ENCODE results near the gene CEBPZOS. TPM values are rescaled to one million over a fixed set of nuclear protein-coding genes. Genes with fewer than 3 reads are reported as not detected.
A peak's percentile ranks its signal among the peaks of the same experiment; 100 is the strongest.

Gene CEBPZOS
- total RNA-seq, 2 experiments from 2014 or later: 23.4 to 24.6 TPM

DNA sequence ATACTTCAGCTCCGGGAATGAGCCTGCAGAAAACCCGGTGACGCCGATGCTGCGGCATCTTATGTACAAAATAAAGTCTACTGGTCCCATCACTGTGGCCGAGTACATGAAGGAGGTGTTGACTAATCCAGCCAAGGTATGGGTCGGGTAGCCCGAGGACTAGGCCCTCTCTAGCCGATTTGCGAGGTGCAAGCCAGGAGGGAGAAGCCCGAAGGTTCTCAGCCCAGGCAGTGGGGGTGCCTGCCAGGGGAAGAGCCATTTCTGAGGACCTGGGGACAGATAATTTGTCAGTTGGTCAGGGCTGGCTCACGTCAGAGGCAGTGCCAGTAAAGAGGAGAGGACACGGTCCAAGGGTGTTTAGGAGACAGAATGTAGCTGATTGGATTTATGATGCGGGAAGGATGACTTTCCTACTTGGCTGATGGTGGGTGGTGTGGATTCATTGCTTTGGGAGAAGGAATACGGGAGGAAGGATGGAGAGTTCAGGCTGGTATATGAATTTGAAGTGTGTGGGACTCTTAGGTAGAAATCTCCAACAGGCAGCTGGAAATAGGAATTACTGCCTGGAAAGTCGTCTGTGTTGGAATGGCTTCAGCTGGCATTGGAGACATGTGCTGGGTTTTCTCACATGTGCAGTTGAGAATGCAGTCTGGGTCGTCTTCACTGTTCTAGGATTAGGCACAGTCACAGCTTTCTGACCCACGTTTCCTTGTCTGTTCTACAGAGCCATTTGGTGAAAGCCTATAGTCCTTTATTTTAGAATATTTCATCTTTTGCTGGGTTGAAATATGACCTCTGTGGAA, 36.0 kb downstream of the CEBPZOS start:
- Mint-ChIP-seq H3K27ac (no peak overlapping the region), H3K36me3 (ENCODE audit: low read depth) (peaks cover 46% of the 10 kb centered on the region), H3K4me3 (no peak overlapping the region), H3K27me3 (no peaks in the 10 kb centered on the region), H3K9me3 (no peaks in the 10 kb centered on the region), H3K4me1 (ENCODE audit: low read depth) (peaks cover 29% of the 10 kb centered on the region)
- ATAC-seq (ENCODE audit: poor library complexity): no peak
- Histone ChIP-seq H3K36me3 (ENCODE audit: insufficient read depth, low read length) (peaks cover 22% of the 10 kb centered on the region), H3K4me3 (ENCODE audit: low read length) (peak overlapping the region; percentile 79), H3K4me1 (ENCODE audit: insufficient read depth, low read length) (peaks cover 27% of the 10 kb centered on the region), H3K9me3 (ENCODE audit: control insufficient read depth in 1 of 2, insufficient read depth in 1 of 2, low read length in 2 of 2) (no peaks in the 10 kb centered on the region), H3K27me3 (ENCODE audit: control insufficient read depth in 1 of 2, insufficient read depth in 2 of 2, low read length in 2 of 2) (no peaks in the 10 kb centered on the region), H3K27ac (ENCODE audit: low read depth in 1 of 2, low read length in 2 of 2) (peak overlapping the region; percentile 85)
- ChIA-PET CTCF (interaction anchor here (1.3 to 1.4 kb wide), 2 partner anchors 31 to 93 kb away, joined by 4 to 5 read pairs; no protein-coding TSS in a partner anchor), POLR2A (interaction anchor here (0.7 to 2.2 kb wide), 17 partner anchors 9 to 1519 kb away, joined by 3 to 26 read pairs (median 5); partner anchors contain the start of genes CEBPZOS, EIF2AK2, GPATCH11 and HEATR5B)
- DNase-seq: peak in 1 of 14 experiments; percentile 5
- intact Hi-C loops (cut with DNase I, micrococcal nuclease): loop anchor here (5.0 kb wide), 5 partner anchors 35 to 265 kb away; partner anchors contain the start of genes CEBPZOS (in 1 of the 2), GPATCH11 (in 1 of the 2), HEATR5B (in 1 of the 2) and PRKD3 (in 1 of the 2)
- TF ChIP-seq, protein P1, sequence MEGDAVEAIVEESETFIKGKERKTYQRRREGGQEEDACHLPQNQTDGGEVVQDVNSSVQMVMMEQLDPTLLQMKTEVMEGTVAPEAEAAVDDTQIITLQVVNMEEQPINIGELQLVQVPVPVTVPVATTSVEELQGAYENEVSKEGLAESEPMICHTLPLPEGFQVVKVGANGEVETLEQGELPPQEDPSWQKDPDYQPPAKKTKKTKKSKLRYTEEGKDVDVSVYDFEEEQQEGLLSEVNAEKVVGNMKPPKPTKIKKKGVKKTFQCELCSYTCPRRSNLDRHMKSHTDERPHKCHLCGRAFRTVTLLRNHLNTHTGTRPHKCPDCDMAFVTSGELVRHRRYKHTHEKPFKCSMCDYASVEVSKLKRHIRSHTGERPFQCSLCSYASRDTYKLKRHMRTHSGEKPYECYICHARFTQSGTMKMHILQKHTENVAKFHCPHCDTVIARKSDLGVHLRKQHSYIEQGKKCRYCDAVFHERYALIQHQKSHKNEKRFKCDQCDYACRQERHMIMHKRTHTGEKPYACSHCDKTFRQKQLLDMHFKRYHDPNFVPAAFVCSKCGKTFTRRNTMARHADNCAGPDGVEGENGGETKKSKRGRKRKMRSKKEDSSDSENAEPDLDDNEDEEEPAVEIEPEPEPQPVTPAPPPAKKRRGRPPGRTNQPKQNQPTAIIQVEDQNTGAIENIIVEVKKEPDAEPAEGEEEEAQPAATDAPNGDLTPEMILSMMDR (IDR thresholded peaks at IDR 0.05): no peak

DNA sequence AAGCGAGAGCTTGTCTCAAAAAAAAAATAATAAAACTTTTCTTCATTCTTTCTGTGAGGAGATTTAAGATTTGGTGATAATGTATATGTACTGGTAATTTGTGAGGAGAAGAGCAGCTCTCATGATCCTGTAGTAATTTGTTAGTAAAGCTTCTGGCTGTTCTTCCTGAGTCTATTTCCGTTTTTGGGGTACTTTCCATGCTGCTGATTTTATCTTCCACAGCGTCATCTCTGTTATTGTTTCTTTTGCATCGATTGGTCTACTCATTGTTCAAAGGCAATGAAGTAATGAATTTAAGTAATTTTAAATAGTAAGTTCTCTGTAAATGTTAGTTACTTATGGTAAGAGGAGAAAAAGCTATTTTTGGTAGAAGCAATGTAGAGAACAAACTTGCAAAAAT, 47.1 kb downstream of the CEBPZOS start:
- intact Hi-C loops (cut with DNase I, micrococcal nuclease): no loop called here

DNA sequence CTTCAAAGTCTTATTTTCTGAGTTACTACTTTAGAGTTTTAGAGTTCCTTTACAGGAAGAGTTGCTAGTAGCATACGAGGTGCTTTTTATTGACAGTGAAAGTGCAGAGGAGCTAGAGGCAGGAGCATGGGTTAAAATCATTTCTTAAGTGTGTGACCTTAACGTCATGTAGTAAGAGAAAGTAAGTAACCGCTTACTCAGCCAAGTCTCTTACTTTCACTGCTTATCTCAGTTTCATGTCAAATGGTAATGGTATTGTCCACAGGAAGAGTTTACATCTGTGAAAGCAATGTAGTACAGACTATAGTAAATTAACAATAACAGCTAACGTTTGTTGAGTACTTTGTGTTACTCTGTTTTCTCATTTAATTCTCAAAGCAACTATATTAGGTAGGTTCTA, 47.7 kb downstream of the CEBPZOS start:
- no peak overlapping the region for H3K27ac ChIP-seq (ENCODE audit: low read depth in 1 of 2, low read length in 2 of 2)
- H3K27me3 ChIP-seq (ENCODE audit: control insufficient read depth in 1 of 2, insufficient read depth in 2 of 2, low read length in 2 of 2): no peaks in the 10 kb centered on the region
- CTCF ChIA-PET: no interaction called here
- Mint-ChIP-seq H3K27me3 (no peaks in the 10 kb centered on the region), H3K4me3 (no peak overlapping the region), H3K27ac (peak overlapping the region; percentile 78), H3K9me3 (no peaks in the 10 kb centered on the region), H3K4me1 (ENCODE audit: low read depth) (peaks cover 29% of the 10 kb centered on the region), H3K36me3 (ENCODE audit: low read depth) (peaks cover 94% of the 10 kb centered on the region)
- no peaks in the 10 kb centered on the region for H3K9me3 ChIP-seq (ENCODE audit: control insufficient read depth in 1 of 2, insufficient read depth in 1 of 2, low read length in 2 of 2)
- POLR2A ChIA-PET: interaction anchor here (1.7 kb wide), 1 partner anchor 12 kb away, joined by 10 read pairs; the partner anchor contains the start of genes CEBPZ and NDUFAF7
- intact Hi-C loops (cut with DNase I, micrococcal nuclease): no loop called here
- no peak overlapping the region for H3K4me3 ChIP-seq (ENCODE audit: low read length)
- H3K4me1 ChIP-seq (ENCODE audit: insufficient read depth, low read length): peaks cover 5% of the 10 kb centered on the region
- ATAC-seq (ENCODE audit: poor library complexity) (peak; percentile 63), DNase-seq (peak in 2 of 14 experiments; percentile 8 to 32)
- TF ChIP-seq, protein P1 (IDR thresholded peaks at IDR 0.05): no peak
- H3K36me3 ChIP-seq (ENCODE audit: insufficient read depth, low read length): peaks cover 74% of the 10 kb centered on the region

More for the DNA sequence above, 47.1 kb downstream of the CEBPZOS start:
- CTCF ChIA-PET: no interaction called here
- ATAC-seq (ENCODE audit: poor library complexity): peak; percentile 72
- Histone ChIP-seq H3K27ac (ENCODE audit: low read depth in 1 of 2, low read length in 2 of 2) (no peak overlapping the region), H3K27me3 (ENCODE audit: control insufficient read depth in 1 of 2, insufficient read depth in 2 of 2, low read length in 2 of 2) (no peaks in the 10 kb centered on the region), H3K9me3 (ENCODE audit: control insufficient read depth in 1 of 2, insufficient read depth in 1 of 2, low read length in 2 of 2) (no peaks in the 10 kb centered on the region), H3K4me3 (ENCODE audit: low read length) (no peak overlapping the region), H3K36me3 (ENCODE audit: insufficient read depth, low read length) (peaks cover 71% of the 10 kb centered on the region), H3K4me1 (ENCODE audit: insufficient read depth, low read length) (peaks cover 5% of the 10 kb centered on the region)
- DNase-seq: peak in 3 of 14 experiments; percentile 49 to 69 (median 60)
- peaks cover 95% of the 10 kb centered on the region for H3K36me3 Mint-ChIP-seq (ENCODE audit: low read depth)
- H3K4me1 Mint-ChIP-seq (ENCODE audit: low read depth): peaks cover 29% of the 10 kb centered on the region
- no peaks in the 10 kb centered on the region for H3K9me3 Mint-ChIP-seq
- no peak overlapping the region for H3K4me3 Mint-ChIP-seq
- H3K27ac Mint-ChIP-seq: peak overlapping the region; percentile 78
- no peaks in the 10 kb centered on the region for H3K27me3 Mint-ChIP-seq
- TF ChIP-seq, protein P1 (IDR thresholded peaks at IDR 0.05): no peak
- POLR2A ChIA-PET: interaction anchor here (0.7 to 1.7 kb wide), 2 partner anchors 12 to 22 kb away, joined by 3 to 10 read pairs; partner anchors contain the start of genes CEBPZ and NDUFAF7

All from CD4-positive, alpha-beta T cell (primary cell).